ENCODE measurements around the gene DNAJB6. TPM values are rescaled to one million over a fixed set of nuclear protein-coding genes. Genes with fewer than 3 reads are reported as not detected.

Gene DNAJB6
- total and polyA plus RNA-seq, 2 donors (not counting 3 experiments of a cell fraction or from before 2014, with no cell fraction given): 69.6 to 135 TPM

GRCh38 chr7:157299317-157299612 lies 37.5 kb upstream of the DNAJB6 start:
- TF ChIP-seq FOS (IDR thresholded peaks at IDR 0.05; ENCODE audit: borderline replicate concordance, insufficient read depth, low read length): no peak
- Histone ChIP-seq H3K9me3 (replicated peaks; ENCODE audit: control insufficient read depth, insufficient read depth, low read length) (no peaks in the 10 kb centered on the region), H3K9ac (replicated peaks; ENCODE audit: extremely low read depth, insufficient read depth, low read length) (no peak overlapping the region), H3K79me2 (ENCODE audit: control insufficient read depth, insufficient read depth, low read length) (no peaks in the 10 kb centered on the region), H3K9me1 (replicated peaks; ENCODE audit: control insufficient read depth, extremely low read depth, insufficient read depth, low read length) (no peaks in the 10 kb centered on the region), H3K4me1 (ENCODE audit: control insufficient read depth, extremely low read depth, insufficient read depth, low read length) (peaks cover 4% of the 10 kb centered on the region), H3K36me3 (ENCODE audit: control insufficient read depth in 2 of 2, extremely low read depth in 1 of 2, insufficient read depth in 2 of 2, low read length in 2 of 2) (no peaks in the 10 kb centered on the region), H3K27me3 (ENCODE audit: control insufficient read depth in 2 of 2, insufficient read depth in 2 of 2, low read length in 2 of 2) (no peaks in the 10 kb centered on the region), H3K4me2 (ENCODE audit: insufficient read depth, low read length) (no peak overlapping the region), H3K4me3 (replicated peaks in 1 of 3; ENCODE audit: insufficient read depth in 1 of 3, low read depth in 1 of 3, low read length in 3 of 3) (no peak overlapping the region), H2AFZ (ENCODE audit: low read depth, low read length) (no peak overlapping the region), H4K20me1 (replicated peaks; ENCODE audit: control insufficient read depth, extremely low read depth, insufficient read depth, low read length) (no peaks in the 10 kb centered on the region), H3K27ac (ENCODE audit: insufficient read depth, low read depth, low read length) (no peak overlapping the region)
- intact Hi-C loops (cut with micrococcal nuclease) (no loop called here), dilution Hi-C loops (cut with MboI; ENCODE audit: extremely low pct_ligation_motif_present, low sequenced_read_pairs) (no loop called here)
- DNase-seq (ENCODE audit: low read depth, low spot score) (no peak), FAIRE-seq (peak; percentile 12)
- ChIA-PET POLR2A (no interaction called here), CTCF (no interaction called here)
- no TSS peak for BruUV-seq (replicated peaks)

GRCh38 chr7:157299613-157300368 lies 37.0 kb upstream of the DNAJB6 start:
- Histone ChIP-seq H3K79me2 (ENCODE audit: control insufficient read depth, insufficient read depth, low read length) (no peaks in the 10 kb centered on the region), H3K27ac (ENCODE audit: insufficient read depth, low read depth, low read length) (no peak overlapping the region), H3K9me1 (replicated peaks; ENCODE audit: control insufficient read depth, extremely low read depth, insufficient read depth, low read length) (no peaks in the 10 kb centered on the region), H2AFZ (ENCODE audit: low read depth, low read length) (no peak overlapping the region), H3K9ac (replicated peaks; ENCODE audit: extremely low read depth, insufficient read depth, low read length) (no peak overlapping the region), H3K36me3 (ENCODE audit: control insufficient read depth in 2 of 2, extremely low read depth in 1 of 2, insufficient read depth in 2 of 2, low read length in 2 of 2) (no peaks in the 10 kb centered on the region), H3K4me2 (ENCODE audit: insufficient read depth, low read length) (no peak overlapping the region), H3K4me1 (ENCODE audit: control insufficient read depth, extremely low read depth, insufficient read depth, low read length) (peaks cover 4% of the 10 kb centered on the region), H4K20me1 (replicated peaks; ENCODE audit: control insufficient read depth, extremely low read depth, insufficient read depth, low read length) (no peaks in the 10 kb centered on the region), H3K4me3 (replicated peaks in 1 of 3; ENCODE audit: insufficient read depth in 1 of 3, low read depth in 1 of 3, low read length in 3 of 3) (no peak overlapping the region), H3K9me3 (replicated peaks; ENCODE audit: control insufficient read depth, insufficient read depth, low read length) (no peaks in the 10 kb centered on the region), H3K27me3 (ENCODE audit: control insufficient read depth in 2 of 2, insufficient read depth in 2 of 2, low read length in 2 of 2) (no peaks in the 10 kb centered on the region)
- dilution Hi-C loops (cut with MboI; ENCODE audit: extremely low pct_ligation_motif_present, low sequenced_read_pairs): no loop called here
- ChIA-PET CTCF (no interaction called here), POLR2A (no interaction called here)
- BruUV-seq (replicated peaks): no TSS peak
- intact Hi-C loops (cut with micrococcal nuclease): no loop called here
- no peak for TF ChIP-seq EZH2 (IDR thresholded peaks at IDR 0.05; ENCODE audit: borderline replicate concordance, low read depth, low read length, severe bottlenecking)
- no peak for DNase-seq (ENCODE audit: low read depth, low spot score)
- peak; percentile 37 for FAIRE-seq
